SH-SY5Y (cell line): ENCODE results near the gene HS1BP3.

Experiments used
- GATA2 ChIP-seq: IDR thresholded peaks from 2 replicates; pipeline ENCODE4 v1.6.1; 2011; ENCODE audit warnings: mild to moderate bottlenecking, low read depth, low read length
- GATA3 ChIP-seq: IDR thresholded peaks from 2 replicates; pipeline ENCODE4 v1.6.1; 2011; ENCODE audit warnings: low read depth, mild to moderate bottlenecking, low read length, moderate library complexity

Gene HS1BP3

DNA sequence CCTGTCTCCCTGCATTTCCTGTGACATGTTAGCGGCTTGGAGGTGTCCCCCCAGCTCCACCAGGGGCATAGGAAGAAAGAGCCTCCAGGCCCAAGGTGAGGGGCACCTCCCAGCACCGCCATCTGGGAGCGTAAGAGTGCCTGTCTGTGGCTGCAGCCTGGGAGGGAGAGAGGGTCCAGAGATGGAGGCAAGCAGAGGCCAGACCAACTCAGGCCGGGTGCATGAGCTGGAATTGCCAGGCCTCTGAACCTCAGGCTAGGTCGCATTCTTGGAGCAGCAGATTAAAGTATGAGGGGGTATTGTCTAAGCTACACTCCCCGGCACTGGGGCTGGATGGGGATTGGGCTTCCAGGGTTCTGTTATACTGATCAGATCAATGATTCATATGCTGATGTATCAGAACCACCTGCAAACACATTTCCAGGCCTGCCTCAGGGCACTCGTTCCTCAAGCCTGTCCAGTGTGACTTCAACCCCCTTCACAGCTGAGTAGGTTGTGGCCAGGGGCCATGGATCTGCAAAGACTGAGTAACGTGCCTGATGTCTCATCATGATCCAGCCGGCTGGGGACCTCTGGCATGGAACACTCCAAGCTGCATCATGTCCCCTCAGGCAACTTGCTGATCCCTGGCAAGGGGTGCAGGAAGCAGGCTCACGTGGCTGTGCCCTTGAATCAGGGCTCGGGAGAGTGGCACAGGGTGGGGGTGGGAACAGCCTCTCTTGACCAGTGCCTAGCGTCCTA is 73.2 kb downstream of the HS1BP3 start:
- TF ChIP-seq GATA2 (no peak), GATA3 (no peak)

DNA sequence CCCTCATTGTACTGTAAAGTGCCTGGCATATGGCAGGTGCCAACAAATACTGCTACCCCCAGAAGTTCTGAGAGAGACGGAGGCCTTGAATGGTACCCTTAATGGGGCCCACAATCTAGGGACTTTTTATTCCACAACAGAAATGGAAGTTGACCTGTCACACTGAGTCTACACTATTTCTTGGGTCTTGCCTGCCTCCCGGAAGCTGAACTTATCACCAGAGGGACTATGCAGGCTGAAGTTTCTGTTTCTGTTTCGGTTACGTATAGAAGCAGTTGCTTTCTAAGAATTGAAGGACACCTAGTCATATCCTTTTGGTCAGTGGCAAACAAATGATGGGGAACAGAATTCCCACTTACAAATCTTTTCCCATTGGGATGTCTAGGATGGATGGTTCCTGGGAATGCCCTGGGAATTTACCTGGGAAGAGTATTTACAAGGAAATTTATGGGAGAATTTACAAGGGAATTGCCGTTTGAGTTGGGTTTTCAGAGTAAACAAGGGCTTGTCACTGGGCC is 74.2 kb downstream of the HS1BP3 start:
- no peak for TF ChIP-seq GATA3
- no peak for TF ChIP-seq GATA2

- TF ChIP-seq GATA3 (no peak), GATA2 (no peak)
These were observed 74.8 kb downstream of the HS1BP3 start for GRCh38 chr2:20575935-20576597.

DNA sequence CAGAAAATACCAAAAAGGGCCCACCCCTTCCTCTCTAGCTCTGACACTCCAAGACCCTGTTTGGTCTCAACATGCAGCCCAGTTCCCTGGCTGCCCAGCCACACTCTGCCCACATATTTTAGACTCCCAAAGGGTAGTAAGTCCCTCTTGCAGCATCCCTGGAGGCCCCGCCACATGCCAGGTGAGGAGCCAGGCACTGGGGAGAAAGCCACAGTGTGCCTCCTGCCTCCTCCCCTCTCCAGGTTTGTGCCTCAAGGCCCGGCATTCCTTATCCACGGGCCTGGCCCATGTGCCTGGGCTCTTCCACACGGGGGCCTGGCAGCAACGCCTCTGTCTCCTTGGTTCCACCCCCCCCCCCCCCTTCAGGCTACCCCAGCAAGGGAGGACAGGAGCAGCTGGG is 75.5 kb downstream of the HS1BP3 start:
- TF ChIP-seq GATA2 (no peak), GATA3 (no peak)

DNA sequence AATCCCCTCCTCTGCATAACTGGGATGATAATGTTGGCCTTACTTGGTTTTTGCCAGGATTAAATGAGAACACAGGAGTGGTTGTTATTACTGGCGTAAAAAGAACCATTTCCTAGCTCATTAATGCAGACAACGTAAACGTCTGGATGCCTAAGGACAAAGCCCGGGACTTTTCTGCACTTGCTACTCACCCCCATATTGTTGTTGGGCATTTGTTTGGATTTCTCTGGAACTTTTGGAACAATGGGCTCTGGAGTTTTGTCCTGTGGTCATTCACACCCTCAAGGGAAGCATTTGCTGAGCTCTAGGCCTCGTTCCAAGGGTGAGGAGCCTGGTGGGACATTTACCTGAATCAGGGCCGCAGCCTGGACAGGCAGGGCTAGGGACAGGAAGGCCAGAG is 76.0 kb downstream of the HS1BP3 start:
- TF ChIP-seq GATA2 (no peak), GATA3 (no peak)

GRCh38 chr2:20574423-20574911 is 76.4 kb downstream of the HS1BP3 start:
- no peak for TF ChIP-seq GATA2
- TF ChIP-seq GATA3 = no peak

DNA sequence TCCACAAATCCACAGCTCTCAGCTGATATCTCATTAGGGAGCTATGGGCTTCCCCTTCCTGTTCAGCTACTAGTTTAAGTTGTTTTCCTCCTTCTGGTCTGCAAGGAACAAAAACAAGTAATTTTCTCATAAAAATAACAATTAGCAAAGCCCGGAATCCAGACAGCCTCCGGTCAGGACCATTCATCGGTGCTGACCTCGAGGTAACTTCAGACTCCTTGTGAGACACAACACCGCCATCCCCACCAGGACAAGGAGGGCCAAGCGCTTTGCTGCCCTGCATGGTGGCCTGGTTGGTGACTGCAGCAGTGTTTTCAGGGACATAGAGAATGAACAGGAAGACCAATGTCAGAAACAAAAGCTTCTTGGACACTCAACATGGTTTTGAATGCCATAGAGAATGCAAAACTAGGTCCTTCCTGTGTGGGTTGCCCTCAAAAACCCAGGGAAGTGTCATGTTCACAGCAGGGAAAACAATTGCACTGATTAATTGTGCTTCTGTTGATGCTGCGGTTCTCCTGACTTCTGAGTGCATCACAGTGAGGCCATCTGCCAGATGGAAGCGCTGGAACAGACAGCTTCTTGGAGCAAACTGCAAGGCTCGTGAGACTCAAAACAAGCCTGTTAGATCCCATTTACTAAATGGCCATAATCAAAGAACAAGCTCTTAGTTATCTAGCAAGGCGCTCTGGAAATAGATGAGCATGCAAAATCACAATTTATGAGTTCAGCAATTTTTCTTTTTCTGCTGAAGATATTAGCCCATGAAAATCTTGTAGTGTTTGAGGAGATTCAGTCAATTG is 77.1 kb downstream of the HS1BP3 start:
- no peak for TF ChIP-seq GATA2
- no peak for TF ChIP-seq GATA3

DNA sequence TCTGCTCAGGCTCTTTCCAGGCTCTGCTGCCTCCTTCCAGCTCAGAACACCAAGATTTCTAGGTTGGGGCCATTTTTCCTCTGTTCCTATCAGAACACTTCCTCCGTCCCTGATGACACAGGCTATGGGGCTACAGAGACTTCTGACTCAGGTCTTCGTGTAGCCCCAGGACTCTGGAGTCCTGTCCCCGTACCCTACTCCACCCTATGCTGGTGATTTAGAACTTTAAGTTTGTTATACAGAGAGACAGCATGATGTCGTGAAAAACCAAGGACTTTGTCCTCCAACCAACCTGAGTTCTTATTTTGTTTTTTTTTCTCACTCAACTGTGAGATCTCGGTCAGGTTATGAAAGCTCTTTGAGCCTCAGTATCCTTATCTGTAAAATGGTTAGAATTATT is 78.7 kb downstream of the HS1BP3 start:
- TF ChIP-seq GATA3 (no peak), GATA2 (no peak)

DNA sequence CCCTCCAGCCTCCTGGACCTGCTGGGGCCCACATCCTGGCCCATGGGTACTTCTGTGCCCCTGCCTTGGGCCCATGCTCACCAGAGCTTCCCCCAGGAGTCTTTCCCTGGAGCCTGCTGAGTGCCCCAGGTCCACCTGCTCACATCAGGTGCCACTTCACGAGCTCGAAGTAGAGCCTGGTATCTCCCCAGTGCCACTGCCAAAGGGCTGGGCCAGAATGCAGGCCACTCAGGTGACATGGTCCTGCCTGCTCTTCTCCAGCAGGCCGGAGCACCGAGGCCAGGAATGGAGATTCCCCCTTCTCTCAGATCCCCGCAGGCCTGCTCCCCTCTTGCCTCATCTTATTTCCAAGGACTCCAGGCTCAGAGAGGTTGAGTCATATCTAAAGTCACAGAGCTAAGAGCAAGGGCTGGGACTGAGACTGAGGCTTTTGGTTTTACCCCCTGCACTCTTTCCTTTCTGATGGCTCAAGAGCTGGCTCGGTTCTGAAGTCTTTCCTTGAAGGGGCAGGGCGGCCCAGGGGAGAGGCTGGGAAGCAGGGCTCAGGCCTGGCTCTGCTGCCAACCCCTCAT is 79.2 kb downstream of the HS1BP3 start:
- no peak for TF ChIP-seq GATA2
- no peak for TF ChIP-seq GATA3

DNA sequence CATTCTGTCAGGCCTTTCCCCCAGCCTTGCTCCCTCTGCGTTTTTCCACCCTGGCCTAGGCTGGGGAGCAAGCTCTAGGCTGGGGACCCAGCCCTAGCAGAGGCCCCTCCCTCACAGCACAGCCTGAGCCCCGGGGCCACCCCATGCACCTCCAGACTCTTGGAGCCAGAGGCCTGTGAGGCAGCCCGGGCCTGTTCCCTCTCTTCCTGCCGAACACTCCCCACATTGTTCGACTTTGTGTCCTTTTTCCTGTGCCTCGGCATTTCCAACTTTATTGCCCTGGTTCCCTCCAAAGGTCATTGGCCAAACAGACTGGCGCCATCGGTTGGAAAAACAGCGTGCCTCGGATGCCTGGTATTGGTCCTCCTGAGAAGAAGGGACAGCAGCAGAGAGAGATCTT is 79.7 kb downstream of the HS1BP3 start:
- TF ChIP-seq GATA2 (no peak), GATA3 (no peak)

- TF ChIP-seq GATA3 = no peak
- no peak for TF ChIP-seq GATA2
These were observed 80.6 kb downstream of the HS1BP3 start for GRCh38 chr2:20570249-20570648.

GRCh38 chr2:20569464-20570223 is 81.3 kb downstream of the HS1BP3 start:
- no peak for TF ChIP-seq GATA2

GRCh38 chr2:20568501-20569463 is 82.1 kb downstream of the HS1BP3 start:
- no peak for TF ChIP-seq GATA3
- no peak for TF ChIP-seq GATA2
